ENCODE data around the gene RNGTT. TPM values are rescaled to one million over a fixed set of nuclear protein-coding genes. Genes with fewer than 3 reads are reported as not detected.

Gene RNGTT
- total RNA-seq, 2 experiments from 2014 or later = 11.6 to 12.4 TPM

- no peaks in the 10 kb centered on the region for H3K27me3 ChIP-seq (ENCODE audit: control insufficient read depth in 1 of 2, insufficient read depth in 2 of 2, low read length in 2 of 2)
- CTCF ChIA-PET = interaction anchor here (0.8 kb wide), 1 partner anchor 15 kb away, joined by 3 read pairs; no protein-coding TSS in a partner anchor
- Mint-ChIP-seq H3K4me3 (no peak overlapping the region), H3K27ac (no peak overlapping the region), H3K4me1 (ENCODE audit: low read depth) (no peaks in the 10 kb centered on the region), H3K27me3 (no peaks in the 10 kb centered on the region), H3K9me3 (no peaks in the 10 kb centered on the region), H3K36me3 (ENCODE audit: low read depth) (peaks cover 41% of the 10 kb centered on the region)
- TF ChIP-seq, protein P1, sequence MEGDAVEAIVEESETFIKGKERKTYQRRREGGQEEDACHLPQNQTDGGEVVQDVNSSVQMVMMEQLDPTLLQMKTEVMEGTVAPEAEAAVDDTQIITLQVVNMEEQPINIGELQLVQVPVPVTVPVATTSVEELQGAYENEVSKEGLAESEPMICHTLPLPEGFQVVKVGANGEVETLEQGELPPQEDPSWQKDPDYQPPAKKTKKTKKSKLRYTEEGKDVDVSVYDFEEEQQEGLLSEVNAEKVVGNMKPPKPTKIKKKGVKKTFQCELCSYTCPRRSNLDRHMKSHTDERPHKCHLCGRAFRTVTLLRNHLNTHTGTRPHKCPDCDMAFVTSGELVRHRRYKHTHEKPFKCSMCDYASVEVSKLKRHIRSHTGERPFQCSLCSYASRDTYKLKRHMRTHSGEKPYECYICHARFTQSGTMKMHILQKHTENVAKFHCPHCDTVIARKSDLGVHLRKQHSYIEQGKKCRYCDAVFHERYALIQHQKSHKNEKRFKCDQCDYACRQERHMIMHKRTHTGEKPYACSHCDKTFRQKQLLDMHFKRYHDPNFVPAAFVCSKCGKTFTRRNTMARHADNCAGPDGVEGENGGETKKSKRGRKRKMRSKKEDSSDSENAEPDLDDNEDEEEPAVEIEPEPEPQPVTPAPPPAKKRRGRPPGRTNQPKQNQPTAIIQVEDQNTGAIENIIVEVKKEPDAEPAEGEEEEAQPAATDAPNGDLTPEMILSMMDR (IDR thresholded peaks at IDR 0.05) = no peak
- no peaks in the 10 kb centered on the region for H3K9me3 ChIP-seq (ENCODE audit: control insufficient read depth in 1 of 2, insufficient read depth in 1 of 2, low read length in 2 of 2)
- DNase-seq = no peak
- intact Hi-C loops (cut with DNase I, micrococcal nuclease) = no loop called here
- no peak for ATAC-seq (ENCODE audit: poor library complexity)
- H3K27ac ChIP-seq (ENCODE audit: low read depth in 1 of 2, low read length in 2 of 2) = no peak overlapping the region
- H3K4me3 ChIP-seq (ENCODE audit: low read length) = no peak overlapping the region
- peaks cover 8% of the 10 kb centered on the region for H3K36me3 ChIP-seq (ENCODE audit: insufficient read depth, low read length)
- H3K4me1 ChIP-seq (ENCODE audit: insufficient read depth, low read length) = no peaks in the 10 kb centered on the region
- POLR2A ChIA-PET = no interaction called here
These were observed 105.0 kb downstream of the RNGTT start for GRCh38 chr6:88858455-88858854.

DNA sequence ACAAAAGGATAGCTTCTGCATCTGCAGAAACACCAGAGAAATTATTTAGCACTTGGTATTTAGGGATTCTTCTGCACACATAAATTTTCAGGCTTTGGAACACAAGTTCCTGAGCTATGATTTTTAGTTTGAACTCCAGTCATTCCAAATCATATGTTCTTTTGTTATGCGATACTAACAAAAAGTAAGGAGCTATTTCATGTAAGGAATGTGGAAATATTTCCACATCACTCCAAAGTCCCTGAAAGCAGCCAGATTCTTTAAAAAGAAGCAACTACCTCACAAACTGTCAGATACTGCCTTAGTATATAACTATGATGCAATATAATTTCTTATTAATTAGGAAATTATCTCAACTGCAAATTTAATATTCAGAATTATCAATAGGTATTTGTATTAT, 106.9 kb downstream of the RNGTT start:
- peaks cover 4% of the 10 kb centered on the region for H3K36me3 ChIP-seq (ENCODE audit: insufficient read depth, low read length)
- H3K27me3 ChIP-seq (ENCODE audit: control insufficient read depth in 1 of 2, insufficient read depth in 2 of 2, low read length in 2 of 2) = no peaks in the 10 kb centered on the region
- Mint-ChIP-seq H3K9me3 (no peaks in the 10 kb centered on the region), H3K27me3 (no peaks in the 10 kb centered on the region), H3K36me3 (ENCODE audit: low read depth) (peaks cover 35% of the 10 kb centered on the region), H3K27ac (no peak overlapping the region), H3K4me3 (no peak overlapping the region), H3K4me1 (ENCODE audit: low read depth) (no peaks in the 10 kb centered on the region)
- H3K4me1 ChIP-seq (ENCODE audit: insufficient read depth, low read length) = no peaks in the 10 kb centered on the region
- no peak for DNase-seq
- ChIA-PET CTCF (interaction anchor here (0.6 to 1.1 kb wide), 2 partner anchors 62 to 1183 kb away, joined by 3 read pairs; no protein-coding TSS in a partner anchor), POLR2A (no interaction called here)
- TF ChIP-seq, protein P1 (IDR thresholded peaks at IDR 0.05) = no peak
- intact Hi-C loops (cut with DNase I, micrococcal nuclease) = no loop called here
- no peak overlapping the region for H3K27ac ChIP-seq (ENCODE audit: low read depth in 1 of 2, low read length in 2 of 2)
- H3K4me3 ChIP-seq (ENCODE audit: low read length) = no peak overlapping the region
- no peak for ATAC-seq (ENCODE audit: poor library complexity)
- H3K9me3 ChIP-seq (ENCODE audit: control insufficient read depth in 1 of 2, insufficient read depth in 1 of 2, low read length in 2 of 2) = no peaks in the 10 kb centered on the region

GRCh38 chr6:88855541-88856147, 107.8 kb downstream of the RNGTT start:
- Mint-ChIP-seq H3K9me3 (no peaks in the 10 kb centered on the region), H3K4me1 (ENCODE audit: low read depth) (no peaks in the 10 kb centered on the region), H3K36me3 (ENCODE audit: low read depth) (peaks cover 30% of the 10 kb centered on the region), H3K4me3 (no peak overlapping the region), H3K27me3 (no peaks in the 10 kb centered on the region), H3K27ac (no peak overlapping the region)
- DNase-seq (no peak), ATAC-seq (ENCODE audit: poor library complexity) (no peak)
- POLR2A ChIA-PET = no interaction called here
- intact Hi-C loops (cut with DNase I, micrococcal nuclease) = no loop called here
- peaks cover 4% of the 10 kb centered on the region for H3K36me3 ChIP-seq (ENCODE audit: insufficient read depth, low read length)
- no peaks in the 10 kb centered on the region for H3K9me3 ChIP-seq (ENCODE audit: control insufficient read depth in 1 of 2, insufficient read depth in 1 of 2, low read length in 2 of 2)
- H3K4me1 ChIP-seq (ENCODE audit: insufficient read depth, low read length) = no peaks in the 10 kb centered on the region
- no peak overlapping the region for H3K4me3 ChIP-seq (ENCODE audit: low read length)
- H3K27ac ChIP-seq (ENCODE audit: low read depth in 1 of 2, low read length in 2 of 2) = no peak overlapping the region
- no peaks in the 10 kb centered on the region for H3K27me3 ChIP-seq (ENCODE audit: control insufficient read depth in 1 of 2, insufficient read depth in 2 of 2, low read length in 2 of 2)
- TF ChIP-seq, protein P1 (IDR thresholded peaks at IDR 0.05) = no peak
- CTCF ChIA-PET = interaction anchor here (1.1 kb wide), 1 partner anchor 63 kb away, joined by 3 read pairs; no protein-coding TSS in a partner anchor

Data from CD4-positive, alpha-beta T cell (primary cell).